K562 (cell line): ENCODE measurements around the gene FABP3. TPM values are rescaled to one million over a fixed set of nuclear protein-coding genes. Genes with fewer than 3 reads are reported as not detected.

Experiments
- ATAC-seq: fragments of 200-7000 bp; cut with Tn5 transposase; 3 replicates; pipeline ENCODE4 v1.9.1; 2020; ENCODE audit warnings: moderate library complexity
- BruUV-seq: library from RNA; stranded (reverse); fragments of 400-500 nt; replicated peaks from 2 replicates; lab custom pipeline; 2021; lab: Mats Ljungman, UMichigan
- CTCF ChIA-PET: fragments of 300-600 bp; formaldehyde crosslinking; extraction: SDS; loops from one replicate; lab custom pipeline; 2021; ENCODE audit warnings: low intra/inter-chr PET ratio; lab: Yijun Ruan, JAX
- POLR2A ChIA-PET: fragments of 300-600, 350-650 bp; sonication (Branson Sonifier 250); formaldehyde crosslinking; extraction: SDS; loops from one replicate; lab custom pipeline; 2021; ENCODE audit warnings: antibody characterized with exemption, inconsistent platforms; lab: Yijun Ruan, JAX
- DNase-seq, 4 experiments: peaks; one replicate each; pipeline versions ENCODE4 v3.0.0 to v3.0.0-alpha.2; 2011 to 2018; ENCODE audit warnings: low spot score in 3 of 4, mixed read lengths in 3 of 4; ENCODE audit errors: extremely low read depth in 1 of 4
- FAIRE-seq: peaks from 2 replicates; lab custom pipeline; 2011; peaks lifted over from hg19 to GRCh38; lab: Jason Lieb, UNC
- H2AFZ ChIP-seq: 2 replicates; pipeline ENCODE4 v1.6.0; 2011; ENCODE audit warnings: low read depth, low read length, control low read depth, inconsistent platforms
- H3K27ac ChIP-seq: fragments of 200-600 bp; 3 replicates; pipeline ENCODE4 v1.8.0; 2011; ENCODE audit warnings: low read depth, mild to moderate bottlenecking, control low read depth, inconsistent platforms, low read length, moderate library complexity, mixed read lengths; ENCODE audit errors: extremely low read depth
- H3K27me3 ChIP-seq, 2 experiments: fragments of 300-600 bp in 1 of 2; 2 replicates in 1 of 2; 3 replicates in 1 of 2; pipeline versions ENCODE4 v1.6.0 to v1.8.0; 2011; ENCODE audit warnings: inconsistent platforms in 2 of 2, low read length in 2 of 2, mild to moderate bottlenecking in 1 of 2, mixed read lengths in 1 of 2, moderate library complexity in 1 of 2; ENCODE audit not compliant: control insufficient read depth in 2 of 2, insufficient read depth in 2 of 2
- H3K36me3 ChIP-seq: fragments of 300-600 bp; 3 replicates; pipeline ENCODE4 v1.8.0; 2011; ENCODE audit warnings: mild to moderate bottlenecking, low read length, inconsistent platforms; ENCODE audit not compliant: control insufficient read depth, insufficient read depth
- H3K4me1 ChIP-seq, 2 experiments: fragments of 200-600 bp in 1 of 2; replicated peaks in 1 of 2; 2 replicates in 1 of 2; 3 replicates in 1 of 2; pipeline versions ENCODE4 v1.5.1 to v1.8.0; 2011; ENCODE audit warnings: inconsistent platforms in 2 of 2, low read length in 2 of 2, mild to moderate bottlenecking in 1 of 2, mixed read lengths in 1 of 2, moderate library complexity in 1 of 2; ENCODE audit not compliant: control insufficient read depth in 2 of 2, insufficient read depth in 2 of 2
- H3K4me2 ChIP-seq: 2 replicates; pipeline ENCODE4 v1.6.1; 2011; ENCODE audit warnings: low read length, control low read depth, inconsistent platforms, mixed read lengths; ENCODE audit not compliant: insufficient read depth
- H3K4me3 ChIP-seq: fragments of 200-600 bp; sonication (generic), shearing (Covaris generic); 2 replicates; pipeline ENCODE4 v1.5.1; 2016; ENCODE audit warnings: control low read depth, inconsistent platforms
- H3K79me2 ChIP-seq: fragments of 200-600 bp; 3 replicates; pipeline ENCODE4 v1.8.0; 2011; ENCODE audit warnings: low read length, inconsistent platforms; ENCODE audit not compliant: control insufficient read depth, insufficient read depth
- H3K9ac ChIP-seq, 2 experiments: 2 replicates each; pipeline versions ENCODE4 v1.6.0 to v1.6.1; 2011; ENCODE audit warnings: low read depth in 2 of 2, low read length in 2 of 2, control low read depth in 1 of 2, inconsistent platforms in 1 of 2, mild to moderate bottlenecking in 1 of 2, mixed read lengths in 1 of 2; ENCODE audit not compliant: insufficient read depth in 1 of 2
- H3K9me1 ChIP-seq: one replicate; pipeline ENCODE4 v1.6.0; 2011; ENCODE audit warnings: inconsistent platforms, mild to moderate bottlenecking, low read length, moderate library complexity; ENCODE audit not compliant: control insufficient read depth, insufficient read depth
- H3K9me3 ChIP-seq: replicated peaks from 2 replicates; pipeline ENCODE4 v1.5.1; 2011; ENCODE audit warnings: low read depth, low read length, inconsistent platforms; ENCODE audit not compliant: control insufficient read depth, insufficient read depth
- H4K20me1 ChIP-seq: replicated peaks from 2 replicates; pipeline ENCODE4 v1.6.1; 2011; ENCODE audit warnings: low read length, inconsistent platforms, mixed read lengths; ENCODE audit not compliant: control insufficient read depth, insufficient read depth
- CBFA2T2 ChIP-seq: fragments of 450-650 bp; conservative IDR thresholded peaks from 2 replicates; pipeline ENCODE4 v1.6.1; 2017; ENCODE audit warnings: mild to moderate bottlenecking
- CSDE1 ChIP-seq, 2 experiments: fragments of 450-650 bp; IDR thresholded peaks; 2 replicates each; pipeline ENCODE4 v1.6.1; 2016; ENCODE audit warnings: mild to moderate bottlenecking in 1 of 2
- MECOM ChIP-seq: fragments of 250-450 bp; sonication (Bioruptor Pico); IDR thresholded peaks from 2 replicates; pipeline ENCODE4 v1.8.0; 2022; ENCODE audit warnings: inconsistent platforms
- MEIS2 ChIP-seq: fragments of 450-650 bp; IDR thresholded peaks from 2 replicates; pipeline ENCODE4 v1.6.1; 2014; ENCODE audit warnings: mild to moderate bottlenecking; ENCODE audit not compliant: partially characterized antibody
- MYC ChIP-seq, 2 experiments: fragments of 250-450 bp in 1 of 2; sonication (Bioruptor Pico) in 1 of 2; IDR thresholded peaks; 2 replicates each; pipeline versions ENCODE4 v1.5.1 to v1.6.1; 2012 to 2021; ENCODE audit warnings: low read depth in 2 of 2, borderline replicate concordance in 1 of 2, improper control_type of control experiment in 1 of 2, low read length in 1 of 2, mild to moderate bottlenecking in 1 of 2, moderate library complexity in 1 of 2
- STAT5B ChIP-seq: fragments of 250-450 bp; sonication (Bioruptor Pico); IDR thresholded peaks from 2 replicates; pipeline ENCODE4 v1.8.0; 2021; ENCODE audit warnings: mild to moderate bottlenecking, inconsistent platforms
- WGBS: fragments of 100-300 bp; shearing (Covaris generic); methylation state at CpG from one replicate; pipeline ENCODE4 v1.1.6; 2016; ENCODE audit warnings: low coverage, mixed read lengths; ENCODE audit not compliant: insufficient coverage; ENCODE audit errors: missing lambda C conversion rate; 5-methylcytosine and 5-hydroxymethylcytosine counted together
- in situ Hi-C: fragments of 300-500 bp; cut with MboI; formaldehyde crosslinking; loops from 4 replicates; pipeline ENCODE4 v1.15.0; 2018; ENCODE audit warnings: inconsistent platforms, mixed read lengths
- intact Hi-C: fragments of 100-400 bp; cut with micrococcal nuclease; formaldehyde crosslinking; loops from 2 replicates; pipeline ENCODE4 v1.14.2; 2022
- polyA plus RNA-seq, 8 experiments: library from polyadenylated mRNA; depleted of rRNA in 4 of 8; stranded (reverse) in 5 of 8; unstranded in 3 of 8; fragments of >200 nt; fragmentation: Nextera tagmentation in 2 of 8; fragmentation: Illumina TruSeq in 1 of 8; extraction: Ambion mirVana in 2 of 8; extraction: Trizol in 1 of 8; gene quantifications; 2 replicates each; pipeline versions ENCODE4 v1.2.1 to v1.2.3, GENCODE V29; 2011 to 2014; ENCODE audit warnings: inconsistent platforms in 1 of 8, missing spikeins in 1 of 8
- total RNA-seq, 7 experiments: library from RNA; depleted of rRNA in 6 of 7; stranded (reverse); fragments of >200 nt in 6 of 7; fragmentation: Illumina TruSeq in 2 of 7; extraction: Trizol in 2 of 7; gene quantifications; 2 replicates each; pipeline versions ENCODE4 v1.2.1 to v1.2.3, GENCODE V29; 2011 to 2021; ENCODE audit warnings: low replicate concordance in 1 of 7
- TF ChIP-seq, protein P1 (sequence below): IDR thresholded peaks from 2 replicates; pipeline ENCODE4 v1.6.1; 2012; ENCODE audit warnings: low read depth, low read length, improper control_type of control experiment, borderline replicate concordance

FABP3 gene
- total and polyA plus RNA-seq, 9 of the 15 experiments (the other 6 are each of a cell fraction or from before 2014, with no cell fraction given): 0.22 TPM; not detected in 8

DNA sequence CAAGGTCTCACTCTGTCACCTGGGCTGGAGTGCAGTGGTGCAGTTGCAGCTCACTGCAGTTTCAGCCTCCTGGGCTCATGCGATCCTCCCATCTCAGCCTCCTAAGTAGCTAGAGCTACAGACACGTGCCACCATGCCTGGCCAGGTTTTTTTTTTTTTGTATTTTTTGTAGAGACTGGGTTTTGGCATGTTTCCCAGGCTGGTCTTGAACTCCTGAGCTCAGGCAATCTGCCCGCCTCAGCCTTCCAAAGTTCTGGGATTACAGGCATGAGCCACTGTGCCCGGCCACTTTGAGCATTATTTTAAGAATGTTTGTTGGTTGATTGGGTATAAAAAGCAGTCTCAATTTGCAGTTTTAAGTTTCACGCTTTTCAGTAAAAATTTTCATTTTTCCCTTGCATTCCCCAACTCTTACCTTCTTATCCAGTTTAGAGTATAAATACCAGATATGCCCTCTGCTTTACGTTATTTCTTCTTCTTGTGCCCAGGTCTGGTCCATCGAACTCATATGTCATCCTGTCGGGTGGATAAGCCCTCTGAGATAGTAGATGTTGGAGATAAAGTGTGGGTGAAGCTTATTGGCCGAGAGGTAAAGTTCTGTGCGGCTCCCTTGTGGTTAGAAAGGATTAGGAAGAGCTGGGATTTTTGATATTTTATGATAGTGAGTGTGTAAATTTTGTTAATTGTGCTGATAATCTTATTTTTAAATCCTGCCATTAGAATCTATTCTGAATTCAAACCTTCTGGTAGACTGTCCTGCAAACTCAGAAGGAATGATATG is 36.0 kb downstream of the FABP3 start:
- TF ChIP-seq MEIS2: no peak
- no peak for TF ChIP-seq MYC (IDR thresholded peaks at IDR 0.05; ENCODE audit: low read depth, low read length)
- TF ChIP-seq MYC (CRISPR knock-in tag; IDR thresholded peaks at IDR 0.05; ENCODE audit: borderline replicate concordance, low read depth): no peak
- no peak for TF ChIP-seq MECOM (CRISPR knock-in tag)
- TF ChIP-seq, protein P1, sequence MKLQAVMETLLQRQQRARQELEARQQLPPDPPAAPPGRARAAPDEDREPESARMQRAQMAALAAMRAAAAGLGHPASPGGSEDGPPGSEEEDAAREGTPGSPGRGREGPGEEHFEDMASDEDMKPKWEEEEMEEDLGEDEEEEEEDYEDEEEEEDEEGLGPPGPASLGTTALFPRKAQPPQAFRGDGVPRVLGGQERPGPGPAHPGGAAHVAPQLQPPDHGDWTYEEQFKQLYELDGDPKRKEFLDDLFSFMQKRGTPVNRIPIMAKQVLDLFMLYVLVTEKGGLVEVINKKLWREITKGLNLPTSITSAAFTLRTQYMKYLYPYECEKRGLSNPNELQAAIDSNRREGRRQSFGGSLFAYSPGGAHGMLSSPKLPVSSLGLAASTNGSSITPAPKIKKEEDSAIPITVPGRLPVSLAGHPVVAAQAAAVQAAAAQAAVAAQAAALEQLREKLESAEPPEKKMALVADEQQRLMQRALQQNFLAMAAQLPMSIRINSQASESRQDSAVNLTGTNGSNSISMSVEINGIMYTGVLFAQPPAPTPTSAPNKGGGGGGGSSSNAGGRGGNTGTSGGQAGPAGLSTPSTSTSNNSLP: no peak
- TF ChIP-seq STAT5B (CRISPR knock-in tag): no peak
- TF ChIP-seq CBFA2T2: no peak
- TF ChIP-seq CSDE1 (IDR thresholded peaks at IDR 0.05): no peak
- TF ChIP-seq, all 486 proteins: peak for 0
- ATAC-seq (no peak), DNase-seq (no peak), FAIRE-seq (no peak)
- WGBS: 65% methylated on average over 10 of the region's 10 CpGs
- Histone ChIP-seq H4K20me1 (no peaks in the 10 kb centered on the region), H3K4me1 (no peaks in the 10 kb centered on the region), H3K27ac (no peak overlapping the region), H3K79me2 (no peaks in the 10 kb centered on the region), H3K27me3 (no peaks in the 10 kb centered on the region), H3K9me1 (no peaks in the 10 kb centered on the region), H3K36me3 (peaks cover 26% of the 10 kb centered on the region; the same call in 1 of the 3 replicates), H3K4me2 (no peak overlapping the region), H3K9ac (no peak overlapping the region), H3K9me3 (no peaks in the 10 kb centered on the region), H3K4me3 (no peak overlapping the region), H2AFZ (no peak overlapping the region)
- BruUV-seq: no TSS peak
- POLR2A ChIA-PET: interaction anchor here (0.7 to 0.8 kb wide), 3 partner anchors 11 to 35 kb away, joined by 3 read pairs; no protein-coding TSS in a partner anchor
- in situ Hi-C loops (no loop called here), intact Hi-C loops (no loop called here)
- CTCF ChIA-PET: no interaction called here
